ENCODE results near the gene ACOT11.
"Not testable (repeated sequence)": the region's sequence is repeated elsewhere in the genome, so short reads cannot be mapped to it uniquely, and the experiment has no call there.

- TF ChIP-seq CTCF, POLR2A (IDR thresholded peaks at IDR 0.05): not testable (repeated sequence)
These were observed 11.4 kb upstream of the ACOT11 start for GRCh38 chr1:54536656-54537055.
